GM21717 (cell line): Measurements from ENCODE around the gene MLLT10.
"Not testable (repeated sequence)": the region's sequence is repeated elsewhere in the genome, so short reads cannot be mapped to it uniquely, and the experiment has no call there.

ENCODE experiments used
- ATAC-seq: cut with Tn5 transposase; IDR thresholded peaks from one replicate; pipeline ENCODE4 v1.9.1; 2021; ENCODE audit warnings: mild to moderate bottlenecking, moderate library complexity; ENCODE audit not compliant: unreplicated experiment

The MLLT10 gene

DNA sequence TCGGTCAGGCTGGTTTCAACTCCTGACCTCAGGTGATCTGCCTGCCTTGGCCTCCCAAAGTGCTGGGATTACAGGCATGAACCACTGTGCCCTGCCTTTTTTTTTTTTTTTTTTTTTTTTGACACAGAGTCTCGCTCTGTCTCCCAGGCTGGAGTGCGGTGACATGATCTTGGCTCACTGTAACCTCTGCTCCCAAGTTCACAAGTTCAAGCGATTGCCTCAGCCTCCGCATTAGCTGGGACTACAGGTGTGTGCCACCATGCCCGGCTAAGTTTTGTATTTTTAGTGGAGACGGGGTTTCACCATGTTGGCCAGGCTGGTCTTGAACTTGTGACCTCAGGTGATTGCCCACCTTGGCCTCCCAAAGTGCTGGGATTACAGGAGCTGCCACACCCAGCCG is 94.6 kb downstream of the MLLT10 start:
- ATAC-seq: not testable (repeated sequence)

GRCh38 chr10:21634599-21635365 is 100.8 kb downstream of the MLLT10 start:
- no peak for ATAC-seq

- no peak for ATAC-seq
Measured at GRCh38 chr10:21637795-21638194, 103.8 kb downstream of the MLLT10 start.

- no peak for ATAC-seq
Measured at GRCh38 chr10:21638681-21639080, 104.6 kb downstream of the MLLT10 start.

GRCh38 chr10:21648040-21648439 is 114.0 kb downstream of the MLLT10 start:
- no peak for ATAC-seq

- no peak for ATAC-seq
Measured at GRCh38 chr10:21649454-21649872, 115.4 kb downstream of the MLLT10 start.

- ATAC-seq: no peak
Measured at GRCh38 chr10:21650353-21650752, 116.3 kb downstream of the MLLT10 start.

DNA sequence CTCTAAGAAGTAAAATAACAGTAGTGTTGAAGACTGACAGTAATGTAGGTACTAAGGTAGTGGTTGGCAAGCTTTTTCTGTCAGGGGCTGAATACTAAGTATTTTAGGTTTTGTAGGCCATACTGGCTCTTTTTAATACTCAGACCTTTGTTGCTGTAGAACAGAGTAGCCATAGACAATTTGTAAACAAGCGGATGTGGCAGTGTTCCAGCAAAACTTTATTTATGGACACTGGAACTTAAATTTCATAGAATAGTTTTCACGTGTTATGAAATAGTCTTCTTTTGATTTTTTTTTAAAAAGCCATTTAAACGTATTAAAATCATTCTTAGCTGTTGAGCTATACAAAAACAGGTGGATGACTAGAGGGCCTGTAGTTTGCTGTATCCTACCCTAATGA is 121.2 kb downstream of the MLLT10 start:
- no peak for ATAC-seq

DNA sequence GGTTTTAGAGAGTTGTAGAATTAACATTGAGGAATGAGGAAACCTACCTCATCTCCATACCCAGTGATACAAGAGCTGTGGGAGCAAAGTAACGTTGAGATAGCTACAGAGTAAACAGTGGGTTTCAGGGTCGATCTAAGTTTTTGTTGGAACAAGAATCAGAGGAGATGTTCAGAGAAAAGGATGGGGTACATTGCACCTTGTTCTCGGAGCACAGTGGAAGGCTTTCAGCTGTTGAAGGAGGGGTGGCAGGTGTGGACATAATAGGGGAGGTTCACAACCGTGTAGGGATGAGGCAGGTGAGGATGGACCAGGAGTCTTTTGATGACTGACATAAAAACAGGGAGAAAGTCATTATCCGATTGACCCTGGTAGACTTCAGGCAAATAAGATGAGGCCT is 121.7 kb downstream of the MLLT10 start:
- no peak for ATAC-seq

DNA sequence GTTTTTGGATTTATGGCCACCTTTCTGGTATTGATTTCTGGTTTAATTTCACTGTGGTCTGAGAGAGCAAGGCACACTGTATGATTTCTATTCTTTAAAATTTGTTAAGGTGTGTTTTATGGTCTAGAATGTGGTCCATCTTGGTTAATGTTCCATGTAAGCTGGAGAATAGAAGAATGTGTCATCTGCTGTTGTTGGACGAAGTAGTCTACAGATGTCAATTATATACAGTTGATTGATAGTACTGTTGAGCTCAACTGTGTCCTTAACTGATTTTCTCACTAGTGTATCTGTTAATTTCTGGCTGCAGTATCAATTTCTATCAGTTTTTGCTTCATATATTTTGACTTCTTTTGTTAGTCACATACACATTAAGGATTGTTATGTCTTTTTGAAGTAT is 127.1 kb downstream of the MLLT10 start:
- ATAC-seq: no peak

- ATAC-seq: no peak
Measured at GRCh38 chr10:21661935-21662334, 127.9 kb downstream of the MLLT10 start.

GRCh38 chr10:21662635-21663034 is 128.6 kb downstream of the MLLT10 start:
- ATAC-seq: no peak

- ATAC-seq: no peak
Measured at GRCh38 chr10:21668831-21669230, 134.8 kb downstream of the MLLT10 start.

DNA sequence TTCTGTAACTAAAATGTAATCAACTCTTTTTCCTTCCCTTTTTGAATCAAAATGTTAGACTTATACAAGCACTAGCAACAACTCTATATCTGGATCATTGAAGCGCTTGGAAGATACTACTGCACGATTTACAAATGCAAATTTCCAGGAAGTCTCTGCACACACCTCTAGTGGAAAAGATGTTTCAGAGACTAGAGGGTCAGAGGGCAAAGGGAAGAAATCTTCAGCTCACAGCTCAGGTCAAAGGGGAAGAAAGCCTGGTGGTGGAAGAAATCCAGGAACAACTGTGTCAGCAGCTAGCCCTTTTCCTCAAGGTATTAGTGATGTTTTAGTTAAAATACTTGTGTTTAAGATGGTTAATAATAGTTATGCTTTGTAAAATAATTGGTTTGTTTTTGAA is 136.4 kb downstream of the MLLT10 start:
- no peak for ATAC-seq

DNA sequence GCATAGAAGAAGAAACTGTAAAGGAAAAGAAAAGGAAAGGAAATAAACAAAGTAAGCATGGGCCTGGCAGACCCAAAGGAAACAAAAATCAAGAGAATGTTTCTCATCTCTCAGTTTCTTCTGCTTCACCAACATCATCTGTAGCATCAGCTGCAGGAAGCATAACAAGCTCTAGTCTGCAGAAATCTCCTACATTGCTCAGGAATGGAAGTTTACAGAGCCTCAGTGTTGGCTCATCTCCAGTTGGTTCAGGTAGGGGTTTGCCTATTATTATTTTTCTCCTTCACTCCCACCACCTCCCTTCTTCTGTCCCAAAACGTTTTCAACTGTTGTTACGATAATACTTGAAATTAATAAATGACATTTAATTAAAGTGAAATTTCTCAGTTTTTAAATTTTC is 139.6 kb downstream of the MLLT10 start:
- ATAC-seq: no peak

DNA sequence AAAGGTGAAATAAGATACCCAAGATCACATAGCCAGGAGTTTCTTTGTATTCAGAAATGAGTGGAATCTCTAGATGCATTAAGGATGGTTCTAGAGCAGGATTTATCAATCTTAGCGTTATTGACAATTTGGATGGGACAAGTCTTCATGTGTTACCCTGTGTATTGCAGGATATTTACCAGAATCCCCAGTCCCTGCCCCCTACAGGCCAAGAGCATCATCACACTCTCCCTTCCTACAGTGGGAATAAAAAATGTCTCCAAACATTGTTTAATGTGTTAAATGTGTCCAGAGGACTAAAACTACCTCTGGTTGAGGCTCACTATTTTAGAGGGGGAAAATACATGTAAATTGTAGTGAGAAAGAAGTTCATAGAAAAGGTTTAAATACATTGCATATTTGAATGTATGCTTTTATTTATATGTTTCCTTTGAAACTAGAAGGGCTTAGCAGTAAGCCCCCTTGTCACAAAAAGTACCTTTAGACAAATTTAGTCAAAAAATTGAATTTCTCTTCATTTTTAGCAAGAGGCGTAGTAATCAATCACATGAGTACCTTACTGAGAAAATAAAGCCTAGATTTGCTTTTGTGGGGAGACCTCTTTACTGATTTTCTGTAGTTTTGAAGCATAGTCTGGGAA is 141.2 kb downstream of the MLLT10 start:
- ATAC-seq: no peak

- ATAC-seq: no peak
Measured at GRCh38 chr10:21677551-21677950, 143.5 kb downstream of the MLLT10 start.

GRCh38 chr10:21681156-21681555 is 147.1 kb downstream of the MLLT10 start:
- no peak for ATAC-seq

DNA sequence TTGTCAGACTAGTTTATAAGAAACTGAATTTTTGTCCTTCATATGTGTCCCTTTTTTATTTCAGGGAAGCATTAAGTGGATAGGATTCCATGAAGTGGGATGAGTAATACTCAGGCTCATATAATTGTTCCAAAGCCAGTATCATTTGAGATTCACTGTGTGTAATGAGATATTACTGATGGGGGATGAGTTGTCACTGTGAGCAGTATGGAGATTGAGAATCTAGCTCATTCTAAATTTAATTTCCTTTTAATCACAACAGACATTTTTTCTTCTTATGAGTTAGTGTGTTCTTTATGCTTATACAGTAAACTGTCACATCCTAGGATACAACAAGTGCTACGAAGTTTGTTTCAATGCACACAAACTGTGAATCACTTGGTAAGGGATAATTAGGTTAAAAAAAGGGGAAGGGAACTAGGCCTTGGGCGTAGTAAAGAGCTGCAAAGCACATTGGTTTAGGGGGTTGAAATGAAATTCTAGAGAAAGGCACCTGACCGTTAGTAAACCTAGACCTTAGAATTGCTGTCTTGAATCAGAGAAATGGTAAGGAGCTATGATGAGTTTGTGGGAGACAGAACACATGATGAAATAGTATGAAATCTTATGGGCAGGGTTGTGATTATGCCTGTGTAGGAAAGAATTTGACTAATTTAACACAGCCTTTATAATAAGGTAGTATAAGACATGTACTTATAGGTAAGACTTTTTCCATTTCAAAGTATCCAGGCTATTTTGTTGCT is 153.4 kb downstream of the MLLT10 start:
- ATAC-seq: no peak

DNA sequence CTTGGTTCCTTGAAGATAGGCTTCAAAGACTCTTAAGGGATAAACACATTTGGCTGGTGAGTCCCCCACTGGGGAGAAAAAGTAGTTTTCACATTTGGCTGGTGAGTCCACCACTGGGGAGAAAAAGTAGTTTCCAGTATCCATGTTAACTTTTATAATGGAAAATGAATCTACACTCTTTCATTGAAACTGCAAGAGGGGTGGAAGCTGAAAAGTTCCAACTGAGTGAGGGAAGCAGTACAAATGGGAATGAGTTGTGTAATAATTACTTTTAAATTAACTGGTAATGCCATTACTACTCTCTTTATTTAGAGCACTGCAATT is 153.9 kb downstream of the MLLT10 start:
- no peak for ATAC-seq

DNA sequence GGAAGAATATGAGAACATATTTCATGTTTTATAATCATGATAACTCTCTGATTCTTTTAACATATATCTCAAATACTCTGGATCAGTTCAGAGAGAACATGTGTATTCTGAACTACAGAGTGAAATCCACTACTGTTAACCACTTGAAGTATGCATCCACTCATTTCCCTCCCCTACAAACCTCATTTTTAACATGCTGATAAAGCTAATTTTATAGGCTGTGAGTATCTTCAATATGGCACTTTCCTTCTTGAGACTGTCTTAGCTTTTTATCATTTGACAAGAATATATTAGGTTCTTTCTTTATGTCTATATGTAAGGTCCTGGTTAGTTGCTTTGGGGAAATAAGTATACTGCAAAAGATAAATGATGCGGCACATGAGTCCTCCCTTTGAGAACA is 154.8 kb downstream of the MLLT10 start:
- no peak for ATAC-seq

GRCh38 chr10:21689881-21690280 is 155.8 kb downstream of the MLLT10 start:
- ATAC-seq: no peak
